Duodenal mucosa (tissue), 2 donors: ENCODE results near the gene NANP.
"Not testable (repeated sequence)": the region's sequence is repeated elsewhere in the genome, so short reads cannot be mapped to it uniquely, and the experiment has no call there.

Experiments
- H3K27ac ChIP-seq: one replicate; pipeline ENCODE4 v1.7.0; 2013; ENCODE audit warnings: low read depth, low read length
- H3K27me3 ChIP-seq, 2 donors: one replicate each; pipeline ENCODE4 v1.7.0; 2013; ENCODE audit warnings: low read length in 2 of 2, control low read depth in 1 of 2; ENCODE audit not compliant: insufficient read depth in 2 of 2, control insufficient read depth in 1 of 2
- H3K36me3 ChIP-seq, 2 donors: one replicate each; pipeline ENCODE4 v1.7.0; 2013; ENCODE audit warnings: low read length in 2 of 2, control low read depth in 1 of 2; ENCODE audit not compliant: insufficient read depth in 2 of 2, control insufficient read depth in 1 of 2
- H3K4me1 ChIP-seq, 2 donors: one replicate each; pipeline ENCODE4 v1.7.0; 2013; ENCODE audit warnings: low read length in 2 of 2, control low read depth in 1 of 2; ENCODE audit not compliant: insufficient read depth in 2 of 2, control insufficient read depth in 1 of 2
- H3K4me3 ChIP-seq, 2 donors: one replicate each; pipeline ENCODE4 v1.7.0; 2013; ENCODE audit warnings: low read length in 2 of 2, low read depth in 1 of 2
- H3K9ac ChIP-seq, 2 donors: one replicate each; pipeline ENCODE4 v1.7.0; 2013; ENCODE audit warnings: low read length in 2 of 2, low read depth in 1 of 2
- H3K9me3 ChIP-seq, 2 donors: one replicate each; pipeline ENCODE4 v1.7.0; 2013; ENCODE audit warnings: low read length in 2 of 2, control low read depth in 1 of 2; ENCODE audit not compliant: control insufficient read depth in 1 of 2

The NANP gene

GRCh38 chr20:25608774-25609173, 15.0 kb downstream of the NANP start:
- Histone ChIP-seq H3K27me3 (no peaks in the 10 kb centered on the region), H3K36me3 (peaks cover 0 to 2% of the 10 kb centered on the region in 2 donors), H3K9ac (no peak overlapping the region), H3K4me1 (no peaks in the 10 kb centered on the region), H3K4me3 (no peak overlapping the region), H3K9me3 (no peaks in the 10 kb centered on the region), H3K27ac (no peak overlapping the region)

GRCh38 chr20:25606094-25606695, 17.6 kb downstream of the NANP start:
- H3K4me3 ChIP-seq, result no peak overlapping the region

GRCh38 chr20:25605148-25605547, 18.7 kb downstream of the NANP start:
- H3K4me3 ChIP-seq, result no peak overlapping the region
- H3K9ac ChIP-seq, result no peak overlapping the region
- H3K36me3 ChIP-seq, result no peaks in the 10 kb centered on the region
- no peaks in the 10 kb centered on the region for H3K9me3 ChIP-seq
- no peaks in the 10 kb centered on the region for H3K27me3 ChIP-seq
- H3K4me1 ChIP-seq, result no peaks in the 10 kb centered on the region
- no peak overlapping the region for H3K27ac ChIP-seq

More at GRCh38 chr20:25606094-25606695, 17.6 kb downstream of the NANP start:
- H3K9me3 ChIP-seq, result no peaks in the 10 kb centered on the region
- no peak overlapping the region for H3K27ac ChIP-seq
- H3K36me3 ChIP-seq, result no peaks in the 10 kb centered on the region
- no peaks in the 10 kb centered on the region for H3K4me1 ChIP-seq
- H3K27me3 ChIP-seq, result no peaks in the 10 kb centered on the region
- no peak overlapping the region for H3K9ac ChIP-seq

- Histone ChIP-seq H3K9me3 (no peaks in the 10 kb centered on the region), H3K27ac (no peak overlapping the region), H3K27me3 (no peaks in the 10 kb centered on the region), H3K36me3 (no peaks in the 10 kb centered on the region), H3K4me3 (no peak overlapping the region), H3K9ac (no peak overlapping the region), H3K4me1 (no peaks in the 10 kb centered on the region)
Measured at GRCh38 chr20:25604611-25605010, 19.2 kb downstream of the NANP start.

GRCh38 chr20:25602914-25603309, 20.9 kb downstream of the NANP start:
- not testable (repeated sequence) for H3K9me3 ChIP-seq, H3K27me3 ChIP-seq, H3K4me1 ChIP-seq, H3K36me3 ChIP-seq, H3K4me3 ChIP-seq, H3K9ac ChIP-seq, H3K27ac ChIP-seq

- not testable (repeated sequence) for H3K9ac ChIP-seq, H3K27ac ChIP-seq, H3K9me3 ChIP-seq, H3K27me3 ChIP-seq, H3K36me3 ChIP-seq, H3K4me1 ChIP-seq, H3K4me3 ChIP-seq
Measured at GRCh38 chr20:25602191-25602913, 21.5 kb downstream of the NANP start.

GRCh38 chr20:25601659-25602058, 22.2 kb downstream of the NANP start:
- Histone ChIP-seq H3K27me3 (no peaks in the 10 kb centered on the region), H3K9me3 (no peaks in the 10 kb centered on the region), H3K27ac (no peak overlapping the region), H3K36me3 (no peaks in the 10 kb centered on the region), H3K4me3 (no peak overlapping the region), H3K9ac (no peak overlapping the region), H3K4me1 (no peaks in the 10 kb centered on the region)

GRCh38 chr20:25600632-25601031, 23.2 kb downstream of the NANP start:
- no peaks in the 10 kb centered on the region for H3K4me1 ChIP-seq
- no peak overlapping the region for H3K27ac ChIP-seq
- H3K9me3 ChIP-seq, result no peaks in the 10 kb centered on the region
- H3K9ac ChIP-seq, result no peak overlapping the region
- no peaks in the 10 kb centered on the region for H3K36me3 ChIP-seq
- H3K27me3 ChIP-seq, result no peaks in the 10 kb centered on the region
- no peak overlapping the region for H3K4me3 ChIP-seq

- Histone ChIP-seq H3K4me1 (no peaks in the 10 kb centered on the region), H3K27ac (no peak overlapping the region), H3K4me3 (no peak overlapping the region), H3K9me3 (no peaks in the 10 kb centered on the region), H3K27me3 (no peaks in the 10 kb centered on the region), H3K9ac (no peak overlapping the region), H3K36me3 (no peaks in the 10 kb centered on the region)
Measured at GRCh38 chr20:25592135-25592852, 31.5 kb downstream of the NANP start.

GRCh38 chr20:25590778-25591177, 33.0 kb downstream of the NANP start:
- H3K27ac ChIP-seq, result not testable (repeated sequence)

More at GRCh38 chr20:25590778-25591177, 33.0 kb downstream of the NANP start:
- H3K9ac ChIP-seq, H3K4me3 ChIP-seq, H3K9me3 ChIP-seq, H3K36me3 ChIP-seq, H3K4me1 ChIP-seq, H3K27me3 ChIP-seq: not testable (repeated sequence)
